Measurements from ENCODE around the gene EFCAB9. TPM values are rescaled to one million over a fixed set of nuclear protein-coding genes. Genes with fewer than 3 reads are reported as not detected.
A peak's percentile ranks its signal among the peaks of the same experiment; 100 is the strongest.
"Not testable (repeated sequence)": the region's sequence is repeated elsewhere in the genome, so short reads cannot be mapped to it uniquely, and the experiment has no call there.

EFCAB9 gene
- polyA plus RNA-seq (2012; ENCODE audit: missing spikeins): not detected

DNA sequence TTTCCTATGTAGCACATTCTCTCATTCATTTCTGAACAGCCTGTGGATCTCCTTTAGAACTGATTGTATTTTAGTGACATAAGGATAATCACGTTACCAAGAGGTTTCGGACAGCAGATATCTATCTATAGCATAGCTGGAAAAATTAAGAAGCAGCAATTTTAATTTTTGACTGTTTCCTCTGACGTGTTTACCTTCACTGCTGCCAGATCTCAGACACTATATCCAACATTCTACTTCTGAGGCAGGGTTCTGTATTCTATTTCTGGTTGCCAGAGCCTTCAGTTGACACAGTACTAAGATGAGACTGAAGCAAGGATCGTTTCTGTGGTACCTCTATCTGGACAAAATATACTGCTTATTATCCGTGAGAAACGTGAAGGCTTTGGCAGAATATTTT is at the start of gene EFCAB9:
Gene EFCAB9 (plus strand): TSS at position 301 of the 400 bp plus-strand sequence. CDS start 1 bp downstream, at position 302.
- DNase-seq (ENCODE audit: insufficient read length) (no peak), FAIRE-seq (no peak)
- no peak for TF ChIP-seq POLR2A (IDR thresholded peaks at IDR 0.05; ENCODE audit: low read depth, low read length)
- TF ChIP-seq TAF1 (IDR thresholded peaks at IDR 0.05; ENCODE audit: borderline replicate concordance, low read depth, low read length): no peak
- no peak for TF ChIP-seq POLR2AphosphoS5 (IDR thresholded peaks at IDR 0.05; ENCODE audit: low read depth, low read length)

DNA sequence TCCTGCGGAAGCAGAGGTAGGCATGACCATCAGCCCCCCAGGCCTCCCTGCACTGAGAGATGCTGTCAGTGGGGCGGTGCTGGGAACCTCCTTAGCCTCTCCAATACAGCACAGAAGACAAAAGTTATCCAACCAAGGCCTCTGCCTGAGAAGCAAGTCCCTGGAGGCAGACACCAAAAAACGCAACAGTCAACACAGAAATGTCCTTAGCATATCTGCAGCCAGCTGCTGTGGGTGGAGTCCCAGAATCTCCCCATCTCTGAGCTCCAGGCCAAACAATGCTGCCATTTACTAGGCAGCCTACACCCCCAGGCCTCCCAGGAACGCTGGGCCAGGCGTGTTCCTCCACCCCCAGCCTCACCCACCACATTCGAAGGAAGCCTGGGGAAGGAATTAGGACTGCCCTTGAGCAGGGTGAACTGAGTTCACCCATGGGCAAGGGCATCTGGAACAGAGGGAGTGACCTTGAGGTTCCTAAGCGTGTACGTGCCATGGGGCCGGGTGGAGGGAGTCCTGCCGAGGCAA is 49.6 kb upstream of the EFCAB9 start:
- FAIRE-seq (no peak), DNase-seq (ENCODE audit: insufficient read length) (no peak)
- TF ChIP-seq TAF1 (IDR thresholded peaks at IDR 0.05; ENCODE audit: borderline replicate concordance, low read depth, low read length): no peak
- no peak for TF ChIP-seq POLR2AphosphoS5 (IDR thresholded peaks at IDR 0.05; ENCODE audit: low read depth, low read length)
- TF ChIP-seq POLR2A (IDR thresholded peaks at IDR 0.05; ENCODE audit: low read depth, low read length): no peak

DNA sequence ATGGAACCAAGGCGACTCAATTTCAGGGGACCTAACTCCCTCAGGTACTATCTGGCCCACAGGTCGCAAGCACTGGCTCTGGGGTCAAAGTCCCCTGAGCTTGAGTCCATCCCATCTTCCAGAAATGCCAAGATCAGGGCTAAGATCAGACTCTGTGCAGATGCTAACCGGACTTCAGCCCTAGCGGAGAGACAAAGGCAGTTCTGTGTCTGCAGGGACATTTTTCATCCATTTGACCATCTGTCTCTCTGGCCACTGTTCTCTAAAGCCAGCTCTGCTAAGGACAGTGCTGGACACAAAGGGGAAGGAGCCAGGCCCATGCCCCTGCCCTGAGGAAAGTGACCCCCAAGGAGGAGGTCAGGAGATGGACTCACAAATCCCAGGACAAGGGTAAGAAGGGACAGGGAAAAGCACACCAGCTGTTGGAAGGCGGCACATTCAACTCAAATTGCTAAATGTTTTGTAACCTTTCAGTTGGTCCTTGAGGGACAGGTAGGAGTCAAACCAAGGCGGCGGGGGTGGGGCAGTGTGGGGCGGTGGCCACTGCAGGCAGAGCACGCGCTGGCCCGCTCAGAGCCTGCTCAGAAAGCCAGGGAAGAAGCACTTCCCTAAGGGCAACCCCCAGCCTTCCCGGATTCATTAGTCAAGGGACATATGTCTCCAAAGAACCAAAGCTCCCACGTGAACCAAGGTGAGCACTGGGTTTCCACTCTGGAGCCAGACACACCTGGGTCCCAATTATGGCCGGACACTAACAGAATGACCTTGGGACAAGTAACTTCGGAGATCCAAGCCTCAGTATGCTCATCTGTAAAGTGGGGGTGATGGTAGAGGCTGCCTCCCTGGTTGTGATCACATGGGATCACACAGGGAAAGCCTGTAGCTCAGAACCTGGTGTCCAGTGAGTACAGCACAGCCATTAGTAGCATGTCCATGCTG is 48.8 kb upstream of the EFCAB9 start:
- FAIRE-seq: no peak
- TF ChIP-seq TAF1 (IDR thresholded peaks at IDR 0.05; ENCODE audit: borderline replicate concordance, low read depth, low read length) (no peak), POLR2A (IDR thresholded peaks at IDR 0.05; ENCODE audit: low read depth, low read length) (no peak)
- no peak for DNase-seq (ENCODE audit: insufficient read length)

DNA sequence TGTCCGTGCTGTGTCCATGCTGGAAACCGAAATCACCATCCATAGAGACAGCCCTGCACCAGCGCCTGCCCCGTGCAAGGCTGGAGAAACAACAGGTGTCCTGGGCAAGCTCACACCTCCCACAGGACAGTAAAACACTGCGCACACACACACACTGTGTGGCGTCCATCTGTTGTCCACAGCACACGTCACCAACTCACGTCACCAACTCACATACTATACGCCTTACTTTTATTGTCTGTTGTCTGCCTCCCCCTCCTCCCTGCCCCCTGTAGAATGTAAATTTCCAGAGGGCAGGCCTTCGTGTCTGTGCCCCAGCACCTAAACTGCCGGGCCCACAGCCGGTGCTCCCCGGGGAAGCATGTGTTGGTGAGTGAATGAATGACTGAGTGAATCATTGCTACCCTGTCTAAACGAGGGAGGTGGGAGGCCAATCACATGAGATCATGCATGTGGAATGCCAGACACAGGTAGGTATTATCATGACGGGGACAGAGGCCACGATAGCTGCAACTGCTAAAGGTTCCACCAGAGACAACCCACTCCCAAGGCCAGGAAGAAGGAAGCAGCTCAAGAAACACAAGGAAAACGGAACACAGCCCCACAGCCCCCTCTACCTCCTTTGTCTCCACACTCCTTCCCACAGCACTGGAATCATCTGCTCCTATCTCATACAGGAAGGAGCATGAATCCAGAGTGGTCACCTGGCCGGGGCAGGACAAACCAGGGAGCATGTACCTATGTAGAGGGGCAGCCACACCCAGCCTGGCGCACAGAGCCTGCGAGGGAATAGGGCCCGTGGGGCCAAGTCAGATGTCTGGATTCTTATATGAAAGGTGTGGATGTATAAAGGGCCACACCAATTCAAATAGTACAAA is 47.9 kb upstream of the EFCAB9 start:
- DNase-seq (ENCODE audit: insufficient read length): no peak
- no peak for TF ChIP-seq POLR2A (IDR thresholded peaks at IDR 0.05; ENCODE audit: low read depth, low read length)
- TF ChIP-seq POLR2AphosphoS5 (IDR thresholded peaks at IDR 0.05; ENCODE audit: low read depth, low read length): no peak
- TF ChIP-seq TAF1 (IDR thresholded peaks at IDR 0.05; ENCODE audit: borderline replicate concordance, low read depth, low read length): no peak
- FAIRE-seq: no peak

DNA sequence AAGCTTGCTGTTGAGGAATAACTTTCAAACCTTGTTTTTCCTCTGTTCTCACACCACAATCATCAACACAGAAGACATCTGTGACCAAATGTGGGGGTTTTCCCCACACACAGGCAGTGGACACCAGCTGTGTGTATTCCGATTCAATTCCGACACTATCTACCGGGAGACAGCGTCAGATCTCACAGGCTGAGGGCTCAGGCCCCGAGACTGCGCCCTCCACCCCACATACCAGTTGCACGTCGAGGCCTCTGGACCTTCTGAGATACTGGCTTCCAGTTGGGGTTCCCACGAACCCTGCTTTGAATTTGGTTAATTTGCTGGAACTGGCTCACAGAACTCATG is 47.3 kb upstream of the EFCAB9 start:
- DNase-seq (ENCODE audit: insufficient read length): no peak
- FAIRE-seq: no peak
- TF ChIP-seq POLR2AphosphoS5 (IDR thresholded peaks at IDR 0.05; ENCODE audit: low read depth, low read length) (no peak), POLR2A (IDR thresholded peaks at IDR 0.05; ENCODE audit: low read depth, low read length) (no peak), TAF1 (IDR thresholded peaks at IDR 0.05; ENCODE audit: borderline replicate concordance, low read depth, low read length) (no peak)

DNA sequence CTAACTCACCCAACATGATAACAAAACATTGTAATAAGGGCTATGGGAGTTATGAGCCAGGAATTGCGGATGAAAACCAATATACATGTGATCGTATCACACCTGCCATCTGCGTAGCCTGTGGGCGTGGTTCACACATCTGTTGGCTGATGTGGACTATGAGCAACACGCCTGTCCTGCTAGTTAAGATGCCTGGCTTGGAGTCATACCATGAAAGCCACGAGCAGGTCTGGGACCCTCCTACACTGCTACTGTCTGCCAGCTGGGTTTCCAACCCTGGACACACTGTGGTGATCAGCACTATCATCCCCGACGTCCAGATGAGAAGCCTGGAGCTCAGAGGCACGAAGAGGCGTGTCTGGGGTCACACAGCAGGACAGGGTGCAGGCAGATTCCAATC is 46.1 kb upstream of the EFCAB9 start:
- FAIRE-seq (no peak), DNase-seq (ENCODE audit: insufficient read length) (no peak)
- TF ChIP-seq TAF1 (IDR thresholded peaks at IDR 0.05; ENCODE audit: borderline replicate concordance, low read depth, low read length): no peak
- no peak for TF ChIP-seq POLR2AphosphoS5 (IDR thresholded peaks at IDR 0.05; ENCODE audit: low read depth, low read length)
- no peak for TF ChIP-seq POLR2A (IDR thresholded peaks at IDR 0.05; ENCODE audit: low read depth, low read length)

DNA sequence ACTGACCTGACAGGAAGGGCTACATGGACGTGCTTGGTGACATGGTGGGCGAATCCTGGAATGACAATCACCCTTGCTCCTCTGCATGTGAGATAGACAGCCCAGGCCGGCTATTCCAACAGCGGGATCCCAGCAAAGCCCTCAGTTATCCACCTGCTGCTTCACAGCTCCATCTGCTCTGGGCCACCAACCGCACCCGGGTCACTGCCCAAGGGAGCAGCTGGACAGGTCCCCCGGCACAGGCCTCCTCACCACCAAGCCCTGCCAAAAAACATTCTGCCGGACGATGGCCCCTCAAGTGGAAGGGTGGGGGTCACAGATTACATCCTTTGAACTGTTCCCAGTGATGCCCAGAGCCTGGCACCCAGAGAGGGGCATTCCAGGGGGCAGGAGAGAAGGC is 45.6 kb upstream of the EFCAB9 start:
- DNase-seq (ENCODE audit: insufficient read length): no peak
- no peak for FAIRE-seq

DNA sequence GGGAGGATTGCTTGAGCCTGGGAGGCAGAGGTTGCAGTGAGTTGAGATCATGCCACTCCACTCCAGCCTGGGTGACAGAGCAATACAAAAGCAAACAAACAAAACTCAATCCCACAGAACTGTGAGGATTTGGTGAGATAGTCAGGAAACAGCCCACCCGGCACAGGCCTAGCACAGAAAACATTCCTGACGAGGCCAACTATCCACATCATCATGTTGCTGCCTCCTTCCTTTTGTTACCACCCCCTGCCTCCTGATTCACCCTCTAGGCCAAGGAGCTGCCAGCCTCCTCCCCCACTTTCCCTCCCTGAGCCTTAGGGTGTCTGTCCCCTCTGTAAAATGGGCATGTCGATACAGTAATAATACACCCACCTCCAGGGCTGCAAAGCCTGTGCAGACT is 44.9 kb upstream of the EFCAB9 start:
- TF ChIP-seq TAF1 (IDR thresholded peaks at IDR 0.05; ENCODE audit: borderline replicate concordance, low read depth, low read length) (no peak), POLR2AphosphoS5 (IDR thresholded peaks at IDR 0.05; ENCODE audit: low read depth, low read length) (no peak), POLR2A (IDR thresholded peaks at IDR 0.05; ENCODE audit: low read depth, low read length) (no peak)
- DNase-seq (ENCODE audit: insufficient read length): no peak
- FAIRE-seq: no peak

More for the DNA sequence above, 45.6 kb upstream of the EFCAB9 start:
- no peak for TF ChIP-seq TAF1 (IDR thresholded peaks at IDR 0.05; ENCODE audit: borderline replicate concordance, low read depth, low read length)
- no peak for TF ChIP-seq POLR2A (IDR thresholded peaks at IDR 0.05; ENCODE audit: low read depth, low read length)
- no peak for TF ChIP-seq POLR2AphosphoS5 (IDR thresholded peaks at IDR 0.05; ENCODE audit: low read depth, low read length)

DNA sequence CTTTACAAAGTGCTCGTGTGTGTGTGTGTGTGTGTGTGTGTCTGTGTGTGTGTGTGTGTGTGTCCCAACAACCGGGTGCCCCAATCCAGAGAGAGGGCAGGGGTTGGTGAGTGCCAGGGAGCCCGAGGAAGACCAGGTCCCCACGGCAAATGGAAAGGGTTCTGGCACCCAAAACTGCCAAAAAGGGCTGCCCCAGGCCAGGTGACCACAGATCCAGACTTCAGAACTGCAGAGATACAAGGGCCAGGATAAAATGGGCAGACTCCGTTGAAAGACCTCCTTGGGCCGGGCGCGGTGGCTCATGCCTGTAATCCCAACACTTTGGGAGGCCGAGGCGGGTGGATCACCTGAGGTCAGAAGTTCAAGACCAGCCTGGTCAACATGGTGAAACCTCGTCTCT is 44.5 kb upstream of the EFCAB9 start:
- not testable (repeated sequence) for DNase-seq (ENCODE audit: insufficient read length); FAIRE-seq

DNA sequence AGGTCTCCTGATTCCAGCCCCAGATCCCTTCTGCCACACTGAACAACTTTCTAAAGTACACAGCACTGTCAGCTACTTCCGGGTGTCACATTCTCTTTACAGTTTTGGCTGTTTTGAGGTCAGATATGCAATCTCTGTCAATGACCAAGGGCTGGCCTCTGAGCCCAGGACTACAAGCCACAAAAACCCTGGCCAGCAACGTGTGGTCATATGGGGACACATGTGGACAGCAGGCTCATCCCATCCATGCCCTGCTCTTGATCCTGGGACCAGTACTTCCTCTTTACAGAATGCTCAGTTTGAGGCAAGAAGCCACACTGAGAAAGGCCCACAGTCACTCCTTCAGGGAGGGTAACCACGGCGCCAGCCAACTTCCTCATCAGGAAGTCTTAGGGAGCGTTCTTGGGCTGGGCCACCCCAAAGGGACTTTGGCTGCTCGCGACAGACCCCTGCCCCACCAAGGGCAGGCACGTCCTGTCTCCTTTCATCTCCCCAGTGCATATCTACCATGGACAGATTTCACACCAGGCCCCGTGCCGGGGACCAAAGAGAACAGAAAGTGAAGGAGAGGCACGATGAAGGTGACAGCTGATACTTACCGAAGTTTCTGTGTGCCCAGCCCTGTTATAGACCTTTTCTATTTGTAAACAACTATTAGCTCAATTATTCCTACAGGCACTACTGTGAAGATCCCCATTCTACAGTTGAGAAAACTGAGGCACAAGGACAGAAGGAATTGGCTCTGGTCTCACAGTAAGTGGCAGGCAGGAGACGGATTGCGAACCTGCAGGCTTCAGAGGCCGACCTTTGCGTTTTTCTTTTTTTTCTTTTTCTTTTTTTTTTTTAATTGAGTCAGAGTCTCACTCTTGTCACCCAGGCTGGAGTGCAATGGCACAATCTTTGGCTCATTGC is 43.2 kb upstream of the EFCAB9 start:
- peak; percentile 64 for FAIRE-seq
- no peak for TF ChIP-seq POLR2AphosphoS5 (IDR thresholded peaks at IDR 0.05; ENCODE audit: low read depth, low read length)
- no peak for TF ChIP-seq TAF1 (IDR thresholded peaks at IDR 0.05; ENCODE audit: borderline replicate concordance, low read depth, low read length)
- no peak for TF ChIP-seq POLR2A (IDR thresholded peaks at IDR 0.05; ENCODE audit: low read depth, low read length)
- peak; percentile 46 for DNase-seq (ENCODE audit: insufficient read length)
